Astrocyte (in vitro differentiated cells and primary cell): Measurements from ENCODE around the gene BMAL2.

Experiments used
- CTCF ChIP-seq: IDR thresholded peaks from 2 replicates; pipeline ENCODE4 v1.5.1; 2011; ENCODE audit warnings: low read depth, mild to moderate bottlenecking, inconsistent platforms, low read length, moderate library complexity; ENCODE audit not compliant: insufficient read depth
- EZH2 ChIP-seq: IDR thresholded peaks from 2 replicates; pipeline ENCODE4 v1.6.1; 2012; ENCODE audit warnings: mild to moderate bottlenecking, low read length, inconsistent platforms; ENCODE audit not compliant: insufficient read depth

GRCh38 chr12:27344246-27344645 lies 11.6 kb downstream of the BMAL2 start:
- TF ChIP-seq EZH2 (no peak), CTCF (no peak)
